ENCODE data around the gene HIC1. TPM values are rescaled to one million over a fixed set of nuclear protein-coding genes. Genes with fewer than 3 reads are reported as not detected.
A peak's percentile ranks its signal among the peaks of the same experiment; 100 is the strongest.

The HIC1 gene
- polyA plus RNA-seq, 1 donor (not counting 4 experiments of a cell fraction or from before 2014, with no cell fraction given): 0.64 TPM

GRCh38 chr17:2051933-2052559, 2.9 kb upstream of the HIC1 start:
- H3K9ac ChIP-seq (ENCODE audit: control insufficient read depth, extremely low read depth, insufficient read depth, low read length): no peak overlapping the region
- no peak overlapping the region for H3K27ac ChIP-seq (ENCODE audit: control insufficient read depth, insufficient read depth, low read length)
- no peaks in the 10 kb centered on the region for H3K9me1 ChIP-seq (ENCODE audit: control insufficient read depth, extremely low read depth, insufficient read depth, low read length)
- no peak overlapping the region for H2AFZ ChIP-seq (ENCODE audit: control insufficient read depth, low read length)
- dilution Hi-C loops (cut with MboI; ENCODE audit: extremely low pct_ligation_motif_present, low sequenced_read_pairs): no loop called here
- H3K36me3 ChIP-seq (ENCODE audit: control insufficient read depth in 2 of 2, extremely low read depth in 1 of 2, insufficient read depth in 2 of 2, low read length in 2 of 2): no peaks in the 10 kb centered on the region
- TF ChIP-seq EZH2 (IDR thresholded peaks at IDR 0.05; ENCODE audit: low read length): no peak
- no peak for TF ChIP-seq CTCF (optimal IDR thresholded peaks at IDR 0.05 in 1 of 3, IDR thresholded peaks at IDR 0.05 in 1 of 3, conservative IDR thresholded peaks at IDR 0.05 in 1 of 3; ENCODE audit: extremely low read depth in 1 of 3, insufficient read depth in 2 of 3, low read length in 3 of 3)
- H3K9me3 ChIP-seq (ENCODE audit: control insufficient read depth, low read depth, low read length): no peaks in the 10 kb centered on the region
- peaks cover 6% of the 10 kb centered on the region for H4K20me1 ChIP-seq (ENCODE audit: control insufficient read depth, extremely low read depth, insufficient read depth, low read length)
- peaks cover 15% of the 10 kb centered on the region for H3K27me3 ChIP-seq (ENCODE audit: control insufficient read depth, extremely low read depth, insufficient read depth, low read length)
- FAIRE-seq (no peak), DNase-seq (ENCODE audit: low read depth, low spot score) (no peak)
- H3K4me2 ChIP-seq (ENCODE audit: control insufficient read depth, extremely low read depth, insufficient read depth, low read depth, low read length): no peak overlapping the region
- H3K4me1 ChIP-seq (ENCODE audit: control insufficient read depth, extremely low read depth, insufficient read depth, low read length): peaks cover 18% of the 10 kb centered on the region
- no peak overlapping the region for H3K4me3 ChIP-seq (ENCODE audit: control insufficient read depth in 2 of 3, extremely low read depth in 1 of 3, insufficient read depth in 2 of 3, low read depth in 1 of 3, low read length in 3 of 3)
- peaks cover 2% of the 10 kb centered on the region for H3K79me2 ChIP-seq (ENCODE audit: control insufficient read depth, insufficient read depth, low read length)

- peak overlapping the region; percentile 78 for H3K4me2 ChIP-seq (ENCODE audit: control insufficient read depth, extremely low read depth, insufficient read depth, low read depth, low read length)
- peaks cover 15% of the 10 kb centered on the region for H3K27me3 ChIP-seq (ENCODE audit: control insufficient read depth, extremely low read depth, insufficient read depth, low read length)
- dilution Hi-C loops (cut with MboI; ENCODE audit: extremely low pct_ligation_motif_present, low sequenced_read_pairs): no loop called here
- peak overlapping the region; percentile 33 to 70 (median 63) for H3K4me3 ChIP-seq (ENCODE audit: control insufficient read depth in 2 of 3, extremely low read depth in 1 of 3, insufficient read depth in 2 of 3, low read depth in 1 of 3, low read length in 3 of 3)
- TF ChIP-seq EZH2 (IDR thresholded peaks at IDR 0.05; ENCODE audit: low read length) (no peak), CTCF (optimal IDR thresholded peaks at IDR 0.05 in 1 of 3, IDR thresholded peaks at IDR 0.05 in 1 of 3, conservative IDR thresholded peaks at IDR 0.05 in 1 of 3; ENCODE audit: extremely low read depth in 1 of 3, insufficient read depth in 2 of 3, low read length in 3 of 3) (peak; percentile 38 to 68 (median 55))
- peaks cover 9% of the 10 kb centered on the region for H4K20me1 ChIP-seq (ENCODE audit: control insufficient read depth, extremely low read depth, insufficient read depth, low read length)
- FAIRE-seq (no peak), DNase-seq (ENCODE audit: low read depth, low spot score) (no peak)
- no peak overlapping the region for H2AFZ ChIP-seq (ENCODE audit: control insufficient read depth, low read length)
- peaks cover 18% of the 10 kb centered on the region for H3K4me1 ChIP-seq (ENCODE audit: control insufficient read depth, extremely low read depth, insufficient read depth, low read length)
- no peaks in the 10 kb centered on the region for H3K36me3 ChIP-seq (ENCODE audit: control insufficient read depth in 2 of 2, extremely low read depth in 1 of 2, insufficient read depth in 2 of 2, low read length in 2 of 2)
- peaks cover 5% of the 10 kb centered on the region for H3K79me2 ChIP-seq (ENCODE audit: control insufficient read depth, insufficient read depth, low read length)
- H3K9me3 ChIP-seq (ENCODE audit: control insufficient read depth, low read depth, low read length): no peaks in the 10 kb centered on the region
- H3K27ac ChIP-seq (ENCODE audit: control insufficient read depth, insufficient read depth, low read length): no peak overlapping the region
- H3K9ac ChIP-seq (ENCODE audit: control insufficient read depth, extremely low read depth, insufficient read depth, low read length): peak overlapping the region; percentile 28
- no peaks in the 10 kb centered on the region for H3K9me1 ChIP-seq (ENCODE audit: control insufficient read depth, extremely low read depth, insufficient read depth, low read length)
These were observed 1.3 kb upstream of the HIC1 start for GRCh38 chr17:2053380-2054261.
